ENCODE data around the gene GPR137C.

Gene GPR137C

DNA sequence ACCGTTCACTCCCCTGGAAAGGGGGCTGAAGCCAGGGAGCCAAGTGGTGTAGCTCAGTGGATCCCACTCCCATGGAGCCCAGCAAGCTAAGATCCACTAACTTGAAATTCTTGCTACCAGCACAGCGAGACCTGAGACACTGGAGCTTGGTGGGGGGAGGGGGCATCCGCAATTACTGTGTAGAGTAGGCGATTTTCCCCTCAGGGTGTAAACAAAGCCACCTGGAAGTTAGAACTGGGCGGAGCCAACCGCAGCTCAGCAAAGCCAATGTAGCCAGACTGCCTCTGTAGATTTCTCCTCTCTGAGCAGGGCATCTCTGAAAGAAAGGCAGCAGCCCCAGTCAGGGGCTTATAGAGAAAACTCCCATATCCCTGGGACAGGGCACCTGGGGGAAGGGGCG is 15.8 kb downstream of the GPR137C start:
- DNase-seq (ENCODE audit: low read depth, low spot score): peak; percentile 90

DNA sequence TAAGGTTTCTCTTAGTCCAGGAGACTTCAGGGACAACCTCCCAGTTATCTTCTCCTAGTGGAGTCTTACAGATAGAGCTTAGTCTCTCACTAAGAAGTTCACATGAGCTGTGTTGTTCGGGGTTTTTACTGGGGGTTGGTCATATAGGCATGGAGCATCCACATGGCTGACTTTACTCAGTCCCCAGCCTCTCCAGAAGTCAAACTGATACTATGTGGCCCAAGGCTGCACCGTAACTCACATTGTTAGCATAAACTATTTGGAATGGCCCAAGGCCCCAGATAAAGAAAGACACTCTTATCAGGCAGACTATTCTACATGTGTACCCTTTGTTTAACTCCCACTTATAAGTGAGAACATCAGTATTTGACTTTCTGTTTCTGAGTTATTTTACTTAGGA is 23.2 kb downstream of the GPR137C start:
- no peak for DNase-seq (ENCODE audit: low read depth, low spot score)

DNA sequence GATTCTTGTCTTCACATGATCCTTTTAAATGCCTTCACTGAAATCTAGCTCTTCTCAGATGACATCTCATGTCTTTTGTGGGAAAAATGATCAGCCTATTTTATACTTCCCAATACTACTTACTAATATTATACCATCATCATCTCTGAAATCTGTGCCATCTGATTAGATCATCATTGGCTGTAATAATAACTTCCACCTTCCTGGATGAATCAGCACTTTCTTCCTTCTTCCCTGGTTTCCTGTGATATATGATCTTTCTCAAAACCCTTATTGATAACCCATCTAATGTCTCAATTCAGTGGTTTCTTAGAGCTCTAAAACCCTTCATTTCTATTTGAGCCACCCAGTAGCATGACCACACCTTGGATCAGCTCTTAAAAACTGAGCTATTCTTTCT is 30.9 kb downstream of the GPR137C start:
- DNase-seq (ENCODE audit: low read depth, low spot score): no peak

DNA sequence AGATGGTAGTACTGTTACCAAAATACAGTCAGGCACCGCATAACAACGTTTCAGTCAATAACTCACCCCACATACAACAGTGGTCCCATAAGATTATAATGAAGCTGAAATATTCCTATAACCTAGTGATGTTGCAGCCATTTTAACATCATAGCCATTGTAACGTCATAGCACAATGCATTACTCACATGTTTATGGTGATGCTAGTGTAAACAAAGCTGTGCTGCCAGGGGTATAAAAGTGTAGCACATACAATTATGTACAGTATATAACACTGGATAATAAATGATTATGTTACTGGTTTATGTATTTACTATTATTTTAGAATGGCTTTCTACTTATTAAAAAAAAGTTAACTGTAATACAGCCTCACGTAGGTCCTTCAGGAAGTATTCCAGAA is 37.0 kb downstream of the GPR137C start:
- DNase-seq (ENCODE audit: low read depth, low spot score): no peak

DNA sequence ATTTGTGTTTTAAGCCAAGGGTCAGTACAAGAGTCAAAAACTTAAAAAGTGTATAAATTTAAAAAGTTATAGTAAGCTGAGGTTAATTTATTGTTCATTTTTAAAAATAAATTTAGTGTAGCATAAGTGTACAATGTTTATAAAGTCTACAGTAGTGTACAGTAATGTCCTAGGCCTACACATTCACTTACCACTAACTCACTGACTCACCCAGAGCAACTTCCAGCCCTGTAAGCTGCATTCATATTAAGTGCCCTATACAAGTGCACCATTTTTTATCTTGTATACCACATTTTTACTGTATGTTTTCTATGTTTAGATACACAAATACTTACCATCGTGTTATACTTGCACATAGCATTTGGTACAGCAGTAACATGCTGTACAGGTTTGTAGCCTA is 37.7 kb downstream of the GPR137C start:
- no peak for DNase-seq (ENCODE audit: low read depth, low spot score)

DNA sequence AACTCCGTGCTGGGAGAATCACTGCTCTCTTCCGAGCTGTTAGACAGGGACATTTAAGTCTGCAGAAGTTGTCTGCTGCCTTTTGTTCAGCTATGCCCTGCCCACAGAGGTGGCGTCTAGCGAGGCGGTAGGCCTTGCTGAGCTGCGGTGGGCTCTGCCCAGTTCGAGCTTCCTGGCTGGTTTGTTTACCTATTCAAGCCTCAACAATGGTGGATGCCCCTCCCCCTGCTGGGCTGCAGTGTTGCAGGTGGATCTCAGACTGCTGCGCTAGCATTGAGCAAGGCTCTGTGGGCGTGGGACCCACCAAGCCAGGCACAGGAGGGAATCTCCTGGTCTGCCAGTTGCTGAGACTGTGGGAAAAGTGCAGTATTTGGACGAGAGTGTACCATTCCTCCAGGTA is 43.7 kb downstream of the GPR137C start:
- DNase-seq (ENCODE audit: low read depth, low spot score): peak; percentile 60

DNA sequence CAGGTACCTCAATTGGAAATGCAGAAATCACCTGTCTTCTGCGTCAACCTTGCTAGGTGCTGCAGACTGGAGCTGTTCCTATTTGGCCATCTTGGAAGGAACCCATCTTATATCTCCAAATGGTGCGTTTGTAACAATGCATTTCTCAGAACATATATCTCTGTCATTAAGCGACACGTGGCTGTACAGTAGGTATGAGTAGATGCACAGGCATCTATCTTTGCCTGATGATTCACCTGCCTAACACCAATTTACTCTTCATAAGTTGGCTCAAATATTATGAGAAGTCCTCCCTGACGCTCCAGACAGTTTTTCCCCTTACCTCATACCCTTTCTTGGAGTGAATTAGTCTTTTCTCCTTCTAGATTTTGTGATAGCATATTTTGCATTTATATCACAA is 44.2 kb downstream of the GPR137C start:
- no peak for DNase-seq (ENCODE audit: low read depth, low spot score)

DNA sequence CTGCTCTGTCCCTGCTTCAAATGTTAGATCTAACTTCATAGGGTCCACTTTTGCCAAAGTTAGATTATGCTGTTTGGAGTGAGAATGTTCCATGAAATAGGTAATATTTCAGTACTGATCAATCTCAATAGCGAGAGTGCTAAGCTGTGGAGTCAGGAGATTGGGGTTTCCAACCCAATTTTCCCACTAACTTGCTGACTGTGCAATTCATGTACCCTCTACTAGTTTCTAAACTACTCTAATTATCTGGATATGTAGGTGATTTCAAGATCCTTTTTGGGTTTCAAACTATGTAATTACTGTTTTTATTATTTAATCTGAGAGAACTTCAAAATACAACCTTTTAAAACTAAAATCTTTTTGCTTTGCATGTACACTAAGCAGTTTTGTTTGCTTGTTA is 45.9 kb downstream of the GPR137C start:
- no peak for DNase-seq (ENCODE audit: low read depth, low spot score)

DNA sequence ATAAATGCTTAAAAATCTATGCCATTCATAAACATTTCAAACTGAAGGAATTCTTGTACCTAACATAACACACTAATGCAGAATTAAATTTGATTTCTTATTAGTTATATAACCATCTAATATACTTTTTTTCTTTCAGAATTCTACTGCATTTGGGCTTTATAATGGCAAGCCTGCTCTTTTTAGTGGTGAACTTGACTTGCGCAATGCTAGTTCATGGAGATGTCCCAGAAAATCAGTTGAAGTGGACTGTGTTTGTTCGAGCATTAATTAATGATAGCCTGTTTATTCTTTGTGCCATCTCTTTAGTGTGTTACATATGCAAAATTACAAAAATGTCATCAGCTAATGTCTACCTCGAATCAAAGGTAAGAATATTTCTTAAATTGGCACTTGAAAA is 47.3 kb downstream of the GPR137C start:
- DNase-seq (ENCODE audit: low read depth, low spot score): no peak

DNA sequence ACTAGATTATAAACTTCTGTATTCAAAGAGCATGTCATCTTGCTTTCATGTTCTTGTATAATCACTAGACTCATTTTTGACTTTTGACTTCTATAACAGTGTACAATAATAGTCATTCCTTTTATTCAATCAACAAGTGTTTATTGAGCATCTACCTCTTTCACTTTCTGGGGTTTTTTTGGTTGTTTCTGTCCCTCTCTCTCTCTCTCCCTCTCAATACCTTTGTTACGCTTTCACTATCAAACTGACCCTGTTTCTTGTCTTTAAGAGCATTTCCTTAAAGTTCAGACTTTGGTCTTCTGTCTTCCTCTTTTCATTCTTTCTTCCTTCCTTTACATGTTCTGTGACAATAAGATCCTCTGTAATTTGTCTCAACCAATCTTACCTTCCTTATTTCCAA is 49.5 kb downstream of the GPR137C start:
- DNase-seq (ENCODE audit: low read depth, low spot score): no peak

DNA sequence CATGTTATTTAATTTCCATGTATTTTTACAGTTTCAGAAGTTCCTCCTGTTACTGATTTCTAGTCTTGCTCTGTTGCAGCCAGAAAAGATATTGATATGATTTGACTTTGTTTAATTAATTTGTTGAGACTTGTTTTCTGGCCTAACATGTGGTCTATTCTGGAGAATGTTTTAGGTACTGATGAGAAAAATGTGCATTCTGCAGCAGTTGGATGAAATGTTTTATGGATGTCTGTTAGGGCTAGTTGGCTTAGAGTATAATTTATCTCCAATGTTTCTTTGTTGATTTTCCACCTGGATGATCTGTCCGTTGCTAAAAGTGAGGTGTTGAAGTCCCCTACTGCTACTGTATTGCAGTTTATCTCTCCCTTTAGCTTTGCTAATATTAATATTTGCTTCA is 54.4 kb downstream of the GPR137C start:
- no peak for DNase-seq (ENCODE audit: low read depth, low spot score)

DNA sequence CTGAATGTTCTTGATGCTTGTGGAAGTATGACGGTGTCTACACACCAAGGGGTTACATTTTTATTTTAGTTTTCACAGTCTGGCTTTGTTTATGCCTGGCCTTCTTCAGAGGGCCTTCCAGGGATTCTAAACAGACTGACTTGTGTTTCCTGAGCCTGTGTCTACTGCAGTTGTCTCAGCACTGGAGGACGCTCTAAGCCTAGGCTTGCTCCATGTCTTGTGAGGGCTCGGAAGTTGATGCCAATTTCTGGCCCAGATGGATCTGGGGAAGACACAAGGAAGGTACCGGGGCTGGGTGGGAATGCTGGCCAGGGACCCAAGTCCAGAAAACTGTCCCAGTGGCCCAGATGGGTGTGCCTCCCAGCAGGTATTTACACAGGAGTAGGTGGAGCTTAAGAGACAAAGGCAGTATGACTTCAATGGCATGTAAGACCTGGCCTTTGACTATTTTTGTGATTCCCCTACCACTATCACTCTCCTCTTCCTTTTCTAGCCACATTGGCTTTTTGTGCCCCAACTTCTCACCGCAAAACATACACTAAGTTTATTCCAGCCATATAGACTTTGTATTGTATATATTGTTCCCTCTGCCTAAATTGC is 56.9 kb downstream of the GPR137C start:
- DNase-seq (ENCODE audit: low read depth, low spot score): peak; percentile 6

DNA sequence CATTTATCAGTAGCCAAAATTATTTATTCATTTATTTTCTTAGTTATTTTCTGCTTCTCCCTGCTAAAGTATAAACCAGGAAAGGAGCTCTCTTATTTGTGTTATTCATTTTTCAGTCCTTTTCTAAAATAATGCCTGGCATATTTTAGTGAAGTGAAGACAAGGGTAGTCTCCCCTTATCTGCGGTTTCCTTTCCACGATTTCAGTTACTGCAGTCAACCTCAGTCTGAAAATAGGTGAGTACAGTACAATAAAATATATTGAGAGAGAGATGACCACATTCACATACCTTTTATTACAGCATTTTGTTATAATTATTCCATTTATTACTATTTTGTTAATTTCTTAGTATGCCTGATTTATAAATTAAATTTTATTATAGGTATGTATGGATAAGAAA is 57.6 kb downstream of the GPR137C start:
- no peak for DNase-seq (ENCODE audit: low read depth, low spot score)

DNA sequence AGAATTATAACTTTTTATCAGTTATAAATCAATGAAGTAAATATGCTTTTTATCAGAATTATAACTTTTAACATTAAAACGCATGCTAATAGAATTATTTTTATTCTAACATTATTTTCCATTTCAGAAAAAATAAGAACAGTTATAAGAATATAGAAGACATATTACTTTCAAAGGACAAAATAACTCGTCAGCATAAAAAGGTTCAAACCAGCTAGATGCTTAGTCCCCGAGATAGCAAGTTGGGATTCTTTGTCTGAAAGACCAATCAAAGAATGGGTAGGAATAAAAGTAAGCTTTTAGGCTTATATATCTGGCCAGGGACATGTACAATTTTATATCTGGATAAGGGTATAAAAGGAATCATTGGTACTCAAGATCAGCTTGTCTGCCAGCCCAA is 66.0 kb downstream of the GPR137C start:
- no peak for DNase-seq (ENCODE audit: low read depth, low spot score)

DNA sequence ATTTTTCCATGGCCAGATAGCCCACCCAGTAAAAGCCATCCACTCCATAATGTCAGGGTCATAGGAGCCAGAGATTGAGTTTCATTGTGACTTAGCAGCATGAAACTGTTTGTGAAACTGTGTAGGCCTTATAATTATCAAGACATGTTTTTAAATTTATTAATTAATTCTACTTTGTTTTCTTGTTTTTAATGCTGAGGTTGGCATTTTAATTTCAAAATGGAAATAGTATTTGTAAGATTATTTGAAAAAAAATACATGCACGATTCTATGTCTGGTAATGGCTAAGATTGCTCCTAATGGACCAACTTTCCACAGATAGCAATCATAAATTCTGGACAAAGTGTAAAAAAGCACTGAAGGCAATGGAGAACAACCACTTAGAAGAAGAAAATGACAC is 67.1 kb downstream of the GPR137C start:
- DNase-seq (ENCODE audit: low read depth, low spot score): no peak

DNA sequence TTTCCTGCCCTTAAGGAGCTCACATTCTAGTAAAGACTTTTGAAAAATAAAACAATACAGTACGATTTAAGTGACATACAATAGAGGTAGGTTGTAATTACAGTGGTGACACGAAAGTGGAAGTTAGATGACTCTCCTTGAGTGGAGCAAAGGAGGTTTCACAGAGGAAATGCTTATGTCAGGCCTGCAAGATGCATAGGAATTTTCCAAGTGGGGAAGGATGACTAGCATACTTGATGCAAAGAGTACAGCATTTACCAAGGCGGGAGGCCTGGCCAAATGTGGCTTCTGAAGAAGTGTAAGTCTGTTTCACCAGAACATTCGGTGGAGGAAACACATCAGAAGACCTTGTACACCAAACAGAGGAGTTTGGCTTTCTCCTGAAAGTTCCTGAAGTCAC is 87.5 kb downstream of the GPR137C start:
- DNase-seq (ENCODE audit: low read depth, low spot score): no peak

DNA sequence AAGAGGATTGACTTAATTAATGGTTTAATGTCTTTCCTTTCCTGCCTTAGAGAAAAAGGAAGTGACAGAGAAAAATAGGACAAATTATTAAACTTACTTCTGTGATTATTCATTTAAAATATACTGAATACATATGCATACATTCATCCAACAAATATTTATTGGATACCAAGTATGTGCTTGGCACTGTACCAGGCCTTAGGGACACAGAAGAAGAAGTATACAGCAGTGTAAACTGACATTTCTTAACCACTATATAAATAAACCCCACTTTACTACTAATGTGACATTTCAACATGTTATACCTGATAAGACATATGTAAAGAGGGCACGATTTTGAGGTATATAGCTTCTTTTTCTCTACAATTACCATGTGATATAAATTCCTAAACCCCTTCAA is 89.1 kb downstream of the GPR137C start:
- no peak for DNase-seq (ENCODE audit: low read depth, low spot score)

DNA sequence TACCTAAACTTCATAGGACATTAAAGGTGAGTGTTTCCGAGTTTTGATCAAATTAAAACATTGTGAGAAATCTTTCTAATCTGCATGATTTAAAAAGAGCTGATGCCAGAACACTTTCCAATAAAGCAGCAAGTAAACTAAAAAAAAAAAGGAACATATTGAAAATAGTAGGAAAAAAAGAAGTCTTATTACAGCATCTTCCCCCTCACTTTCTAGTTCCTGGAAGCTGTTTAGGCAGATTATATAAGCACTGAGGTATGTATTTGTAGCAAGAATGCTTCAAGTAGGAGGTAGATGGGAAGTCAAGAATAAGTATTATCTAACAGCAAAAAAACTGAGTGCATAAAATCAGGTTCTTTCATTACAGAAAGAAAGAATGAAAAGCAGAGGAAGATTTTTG is 96.9 kb downstream of the GPR137C start:
- DNase-seq (ENCODE audit: low read depth, low spot score): no peak

DNA sequence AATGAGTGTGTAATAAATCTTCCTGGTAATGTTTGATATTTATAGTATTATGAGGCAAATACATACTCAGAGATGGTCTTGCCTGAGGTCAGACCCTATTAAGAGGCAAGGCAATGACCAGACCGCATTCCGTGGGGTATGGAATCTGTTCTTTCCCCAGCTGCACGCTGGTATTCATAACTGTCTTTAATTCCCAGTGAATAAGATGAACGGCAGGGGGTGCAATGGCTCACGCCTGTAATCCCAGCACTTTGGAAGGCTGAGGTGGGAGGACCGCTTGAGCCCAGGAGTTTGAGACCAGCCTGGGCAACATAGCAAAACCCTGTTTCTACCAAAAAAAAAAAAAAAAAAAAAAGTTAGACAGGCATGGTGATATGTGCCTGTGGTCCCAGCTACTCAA is 98.1 kb downstream of the GPR137C start:
- DNase-seq (ENCODE audit: low read depth, low spot score): no peak

DNA sequence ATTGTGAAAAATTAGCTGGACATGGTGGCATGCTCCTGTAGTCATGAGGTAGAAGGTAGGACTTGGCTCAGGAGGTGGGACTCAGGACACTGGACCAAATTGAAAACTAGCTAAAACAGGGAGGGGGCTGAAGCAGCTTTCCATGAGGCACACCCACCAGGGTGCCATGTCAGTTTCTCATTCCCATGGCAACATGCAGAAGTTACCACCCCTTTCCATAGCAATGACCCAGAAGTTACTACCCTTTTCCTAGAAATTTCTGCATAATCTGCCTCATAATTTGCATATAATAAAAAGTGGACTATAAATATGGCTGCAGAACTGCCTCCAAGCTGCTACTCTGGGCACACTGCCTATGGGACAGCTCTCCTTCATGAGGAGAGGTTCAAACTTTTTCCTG is 104.3 kb downstream of the GPR137C start:
- DNase-seq (ENCODE audit: low read depth, low spot score): no peak

DNA sequence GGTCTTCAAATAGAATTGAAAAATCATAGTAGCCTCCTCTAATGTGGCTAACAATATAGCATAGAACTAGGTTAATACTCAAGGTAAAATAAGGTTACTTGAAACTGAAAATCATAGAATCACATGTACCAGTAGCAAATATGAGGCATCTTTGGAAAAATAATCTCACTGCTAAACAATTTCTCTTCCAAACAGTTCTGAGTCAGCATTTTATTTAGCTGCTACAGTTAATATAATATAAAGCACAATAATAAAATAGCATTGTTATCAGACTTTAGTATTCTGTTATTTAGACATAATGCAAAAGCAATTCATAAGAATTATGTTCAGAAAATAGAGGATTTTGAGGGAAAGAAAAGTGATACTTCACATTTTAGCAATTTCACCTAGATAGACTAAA is 107.7 kb downstream of the GPR137C start:
- no peak for DNase-seq (ENCODE audit: low read depth, low spot score)

DNA sequence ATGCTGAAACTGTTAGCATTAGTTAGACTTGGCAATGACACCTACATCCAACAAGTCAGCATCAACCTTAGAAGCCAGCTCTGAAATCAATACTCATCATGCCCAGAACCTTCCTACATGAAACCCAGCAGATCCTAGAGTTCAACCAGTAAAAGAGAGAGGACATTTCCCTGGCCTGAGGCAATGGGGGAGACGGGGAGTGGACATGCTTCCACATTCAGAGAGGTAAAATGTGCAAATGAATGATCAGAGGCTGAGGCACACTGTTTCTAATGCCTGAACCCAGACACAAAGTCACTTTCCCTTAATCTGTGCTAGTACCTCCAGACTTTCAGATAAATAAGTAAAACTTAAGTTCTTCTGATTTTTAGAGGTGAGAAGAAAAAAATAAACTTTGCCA is 108.2 kb downstream of the GPR137C start:
- DNase-seq (ENCODE audit: low read depth, low spot score): no peak

DNA sequence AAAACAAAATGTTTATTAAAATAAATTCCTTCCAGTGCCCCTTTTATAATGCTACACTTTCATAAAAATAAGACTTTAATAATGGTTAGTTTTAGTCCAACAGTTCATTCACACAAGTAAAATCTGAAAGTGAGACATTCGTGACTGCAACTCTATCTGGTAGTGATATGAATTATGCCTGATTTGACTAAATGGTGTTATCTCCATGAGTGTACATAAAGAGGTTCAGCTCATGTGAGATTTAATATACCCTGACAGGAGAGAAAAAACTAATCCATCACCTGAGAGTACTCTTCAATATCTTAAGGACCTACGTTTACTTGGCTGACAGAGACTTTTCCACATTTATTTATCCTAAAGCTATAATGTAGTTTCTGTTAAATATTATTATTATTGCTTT is 108.7 kb downstream of the GPR137C start:
- DNase-seq (ENCODE audit: low read depth, low spot score): no peak

DNA sequence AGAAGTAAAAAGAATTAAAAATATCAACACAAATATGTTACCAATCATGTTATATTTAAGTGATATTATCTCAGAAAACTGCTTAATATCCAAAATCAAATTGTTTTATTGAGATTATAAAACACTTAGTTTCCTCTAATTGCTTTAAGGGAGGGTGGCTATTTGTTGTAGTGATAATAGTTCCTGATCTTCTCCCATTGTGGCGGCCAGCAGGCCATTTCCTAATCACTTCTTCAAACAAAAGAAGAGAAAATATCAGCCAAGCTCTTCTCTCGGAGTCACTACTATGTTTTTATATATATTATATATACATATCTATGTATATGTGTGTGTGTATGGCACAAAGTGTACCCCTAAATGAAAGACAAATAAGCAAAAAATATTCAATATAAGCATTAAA is 111.2 kb downstream of the GPR137C start:
- DNase-seq (ENCODE audit: low read depth, low spot score): no peak

DNA sequence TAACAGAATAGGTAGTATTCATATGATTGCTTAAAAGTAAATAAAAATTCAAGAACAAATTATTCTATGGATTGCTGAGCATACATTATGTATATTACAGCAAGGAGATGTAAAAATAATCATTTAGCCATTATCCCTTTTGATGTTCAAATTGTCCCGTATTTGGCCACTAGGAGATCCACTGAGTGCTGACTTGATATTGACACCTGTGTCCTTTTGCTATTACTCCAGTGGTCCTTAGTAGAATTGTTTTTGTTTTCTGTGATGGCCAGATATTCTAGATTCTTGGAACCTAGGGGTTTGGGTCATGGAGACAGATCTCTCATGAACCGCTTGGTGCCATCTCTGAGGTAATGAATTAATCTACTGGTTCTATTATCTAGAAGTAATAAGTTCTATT is 126.0 kb downstream of the GPR137C start:
- DNase-seq (ENCODE audit: low read depth, low spot score): no peak

All from ELF-1 (cell line).